ENCODE results near the gene KCNJ14. TPM values are rescaled to one million over a fixed set of nuclear protein-coding genes. Genes with fewer than 3 reads are reported as not detected.

Gene KCNJ14
- total RNA-seq, 4 donors from 2014 or later: 4.2 to 4.7 (median 4.6) TPM

- H3K9me3 ChIP-seq: no peaks in the 10 kb centered on the region
- peak overlapping the region; percentile 95 for H3K4me3 ChIP-seq
- TF ChIP-seq POLR2AphosphoS5 (IDR thresholded peaks at IDR 0.05) (no peak), POLR2A (IDR thresholded peaks at IDR 0.05) (no peak), EP300 (IDR thresholded peaks at IDR 0.05) (no peak), CTCF (IDR thresholded peaks at IDR 0.05) (no peak)
- H3K27ac ChIP-seq: peak overlapping the region; percentile 98
- peak; percentile 100 for DNase-seq (ENCODE audit: low spot score in 2 of 2)
- under 1% methylated on average over 36 of the region's 36 CpGs for WGBS
- H3K27me3 ChIP-seq: no peaks in the 10 kb centered on the region
- peaks cover 36% of the 10 kb centered on the region for H3K36me3 ChIP-seq
- H3K4me1 ChIP-seq: peaks cover 30% of the 10 kb centered on the region
Observed at GRCh38 chr19:48468772-48469288, 13.5 kb downstream of the KCNJ14 start.

- Histone ChIP-seq H3K27me3 (no peaks in the 10 kb centered on the region), H3K27ac (peak within 1 kb of the TSS; percentile 98), H3K9me3 (no peaks in the 10 kb centered on the region), H3K36me3 (peaks cover 42% of the 10 kb centered on the region), H3K4me1 (peaks cover 30% of the 10 kb centered on the region), H3K4me3 (peak within 1 kb of the TSS; percentile 95)
- peak; percentile 78 to 85 for TF ChIP-seq POLR2A (IDR thresholded peaks at IDR 0.05)
- TF ChIP-seq POLR2AphosphoS5 (IDR thresholded peaks at IDR 0.05): peak in 1 of 3 donors; percentile 64
- no peak for TF ChIP-seq CTCF (IDR thresholded peaks at IDR 0.05)
- TF ChIP-seq EP300 (IDR thresholded peaks at IDR 0.05): no peak
- 0% methylated on average over 6 of the region's 66 CpGs for WGBS
- DNase-seq (ENCODE audit: low spot score in 2 of 2): peak; percentile 93 to 94
Observed at GRCh38 chr19:48469289-48469881, 14.0 kb downstream of the KCNJ14 start, which contains the start of gene CYTH2. Gene CYTH2, plus strand, starts transcription at chr19:48469369. Its CDS starts 139 bp downstream, at chr19:48469508.

GRCh38 chr19:48469934-48470680 is 14.7 kb downstream of the KCNJ14 start:
- Histone ChIP-seq H3K27ac (peak overlapping the region; percentile 98), H3K27me3 (no peaks in the 10 kb centered on the region), H3K9me3 (no peaks in the 10 kb centered on the region), H3K36me3 (peaks cover 49% of the 10 kb centered on the region), H3K4me3 (peak overlapping the region; percentile 95), H3K4me1 (peaks cover 30% of the 10 kb centered on the region)
- TF ChIP-seq EP300 (IDR thresholded peaks at IDR 0.05) (no peak), CTCF (IDR thresholded peaks at IDR 0.05) (no peak), POLR2A (IDR thresholded peaks at IDR 0.05) (no peak), POLR2AphosphoS5 (IDR thresholded peaks at IDR 0.05) (no peak)
- 52% methylated on average over 17 of the region's 20 CpGs for WGBS
- DNase-seq (ENCODE audit: low spot score in 2 of 2): no peak

- 87% methylated on average over 10 of the region's 10 CpGs for whole genome bisulfite sequencing
- Histone ChIP-seq H3K27me3 (no peaks in the 10 kb centered on the region), H3K27ac (no peak overlapping the region), H3K9me3 (no peaks in the 10 kb centered on the region), H3K36me3 (peaks cover 56% of the 10 kb centered on the region), H3K4me1 (peaks cover 30% of the 10 kb centered on the region), H3K4me3 (no peak overlapping the region)
- DNase-seq (ENCODE audit: low spot score in 2 of 2): no peak
- TF ChIP-seq CTCF (IDR thresholded peaks at IDR 0.05): no peak
- no peak for TF ChIP-seq POLR2AphosphoS5 (IDR thresholded peaks at IDR 0.05)
- TF ChIP-seq POLR2A (IDR thresholded peaks at IDR 0.05): no peak
- no peak for TF ChIP-seq EP300 (IDR thresholded peaks at IDR 0.05)
Observed at GRCh38 chr19:48470856-48471255, 15.5 kb downstream of the KCNJ14 start.

- 88% methylated on average over 4 of the region's 4 CpGs for WGBS
- no peak for DNase-seq (ENCODE audit: low spot score in 2 of 2)
Observed at GRCh38 chr19:48471836-48472235, 16.5 kb downstream of the KCNJ14 start.

More at GRCh38 chr19:48471836-48472235, 16.5 kb downstream of the KCNJ14 start:
- H3K9me3 ChIP-seq: no peaks in the 10 kb centered on the region
- no peak overlapping the region for H3K4me3 ChIP-seq
- H3K36me3 ChIP-seq: peaks cover 66% of the 10 kb centered on the region
- H3K27ac ChIP-seq: no peak overlapping the region
- peaks cover 30% of the 10 kb centered on the region for H3K4me1 ChIP-seq
- H3K27me3 ChIP-seq: no peaks in the 10 kb centered on the region
- no peak for TF ChIP-seq EP300 (IDR thresholded peaks at IDR 0.05)
- TF ChIP-seq CTCF (IDR thresholded peaks at IDR 0.05): no peak
- no peak for TF ChIP-seq POLR2AphosphoS5 (IDR thresholded peaks at IDR 0.05)
- TF ChIP-seq POLR2A (IDR thresholded peaks at IDR 0.05): no peak
